ENCODE data around the gene NPPA.
"Not testable (repeated sequence)": the region's sequence is repeated elsewhere in the genome, so short reads cannot be mapped to it uniquely, and the experiment has no call there.

Gene NPPA

GRCh38 chr1:11847667-11848372 is at the start of gene NPPA:
NPPA (minus strand) TSS chr1:11847783; CDS start chr1:11847684, 99 bp downstream.
- DNase-seq: no peak

GRCh38 chr1:11894501-11894900 is 46.9 kb upstream of the NPPA start:
- DNase-seq: not testable (repeated sequence)

- DNase-seq: peak; percentile 5
These were observed 46.3 kb upstream of the NPPA start for GRCh38 chr1:11893907-11894251.

- no peak for DNase-seq
These were observed 44.0 kb upstream of the NPPA start for GRCh38 chr1:11891433-11892186.

- DNase-seq: no peak
These were observed 41.3 kb upstream of the NPPA start for GRCh38 chr1:11888877-11889208.

- DNase-seq: no peak
These were observed 40.8 kb upstream of the NPPA start for GRCh38 chr1:11888206-11888876.

- no peak for DNase-seq
These were observed 40.1 kb upstream of the NPPA start for GRCh38 chr1:11887666-11888007.

GRCh38 chr1:11886986-11887665 is 39.5 kb upstream of the NPPA start:
- DNase-seq: no peak

GRCh38 chr1:11885916-11886315 is 38.3 kb upstream of the NPPA start:
- DNase-seq: no peak

GRCh38 chr1:11882814-11883538 is 35.4 kb upstream of the NPPA start:
- DNase-seq: no peak

- no peak for DNase-seq
These were observed 34.3 kb upstream of the NPPA start for GRCh38 chr1:11881749-11882441.

GRCh38 chr1:11880911-11881748 is 33.5 kb upstream of the NPPA start:
- DNase-seq: no peak

GRCh38 chr1:11880181-11880575 is 32.6 kb upstream of the NPPA start:
- no peak for DNase-seq

- DNase-seq: no peak
These were observed 32.0 kb upstream of the NPPA start for GRCh38 chr1:11879311-11880180.

- no peak for DNase-seq
These were observed 31.3 kb upstream of the NPPA start for GRCh38 chr1:11878891-11879190.

GRCh38 chr1:11878081-11878890 is 30.7 kb upstream of the NPPA start:
- no peak for DNase-seq

GRCh38 chr1:11877074-11877473 is 29.5 kb upstream of the NPPA start:
- no peak for DNase-seq

GRCh38 chr1:11875094-11875493 is 27.5 kb upstream of the NPPA start:
- DNase-seq: no peak

GRCh38 chr1:11874624-11875023 is 27.0 kb upstream of the NPPA start:
- no peak for DNase-seq

GRCh38 chr1:11874258-11874562 is 26.6 kb upstream of the NPPA start:
- DNase-seq: no peak
